Stimulated activated naive CD8-positive, alpha-beta T cell treated with anti-CD3 and anti-CD28 coated beads, Interleukin-15, amount 100 ng/mL, for 72 hours (primary cell): Measurements from ENCODE around the gene GSAP.
"Not testable (repeated sequence)": the region's sequence is repeated elsewhere in the genome, so short reads cannot be mapped to it uniquely, and the experiment has no call there.

Experiments used
- ATAC-seq: fragments of 150-1000 bp; cut with Tn5 transposase; 2 replicates; pipeline ENCODE4 v1.10.0; 2021; ENCODE audit warnings: mild to moderate bottlenecking, moderate library complexity
- DNase-seq, 2 donors: peaks; one replicate each; pipeline ENCODE4 v3.0.0; 2021 to 2022
- H3K27ac Mint-ChIP-seq, 2 donors: one replicate each; pipeline ENCODE4 v1.8.0; 2022; ENCODE audit warnings: mild to moderate bottlenecking in 2 of 2, mixed read lengths in 2 of 2, moderate library complexity in 2 of 2
- H3K27me3 Mint-ChIP-seq: one replicate; pipeline ENCODE4 v1.8.0; 2022; ENCODE audit warnings: mixed read lengths
- H3K4me1 Mint-ChIP-seq: one replicate; pipeline ENCODE4 v1.8.0; 2022; ENCODE audit warnings: mild to moderate bottlenecking, mixed read lengths
- H3K4me3 Mint-ChIP-seq, 2 donors: one replicate each; pipeline ENCODE4 v1.8.0; 2022; ENCODE audit warnings: mild to moderate bottlenecking in 2 of 2, mixed read lengths in 2 of 2, moderate library complexity in 1 of 2
- H3K9me3 Mint-ChIP-seq, 2 donors: one replicate each; pipeline ENCODE4 v1.8.0; 2022; ENCODE audit warnings: mixed read lengths in 2 of 2

Gene GSAP

DNA sequence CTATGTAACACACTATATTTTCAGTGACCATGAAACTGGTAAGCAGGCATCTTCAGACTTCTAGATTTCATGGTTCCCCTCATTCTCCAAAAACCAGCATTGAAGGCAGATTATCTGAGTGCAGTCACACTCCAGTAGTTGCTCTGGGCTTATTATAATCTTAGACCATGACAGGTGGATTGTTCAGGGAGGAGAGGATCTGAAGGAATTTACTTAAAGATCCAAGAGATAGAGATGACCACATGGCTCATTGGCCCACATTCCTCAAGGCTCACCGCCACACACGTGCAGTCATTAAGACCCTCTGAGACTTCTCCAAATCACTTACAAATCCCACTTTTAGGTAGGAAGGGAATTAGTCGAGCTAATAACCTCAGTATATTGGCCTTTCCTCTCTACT, 55.2 kb downstream of the GSAP start:
- ATAC-seq (no peak), DNase-seq (no peak)
- Mint-ChIP-seq H3K4me3 (no peak overlapping the region), H3K9me3 (no peaks in the 10 kb centered on the region), H3K4me1 (no peaks in the 10 kb centered on the region), H3K27me3 (no peaks in the 10 kb centered on the region), H3K27ac (peak overlapping the region in 1 of 2 donors; percentile 13)

DNA sequence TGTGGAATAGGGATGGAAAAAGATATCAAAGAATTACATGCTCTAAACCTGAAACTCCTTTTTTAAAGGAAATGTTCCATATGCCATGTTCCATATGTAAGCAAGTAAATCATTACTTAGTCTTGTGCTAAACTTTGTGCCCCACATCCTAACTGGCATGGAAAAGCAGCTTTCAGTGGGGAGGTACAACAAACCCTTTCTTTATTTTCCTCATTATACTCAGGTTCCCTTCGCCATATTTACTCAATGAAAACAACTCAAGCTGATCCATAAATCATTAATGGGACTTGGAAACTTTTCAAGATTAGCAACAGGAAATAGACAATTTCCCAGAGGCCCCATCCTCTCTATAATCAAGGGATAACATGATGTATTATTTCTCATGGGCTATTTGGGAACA, 56.0 kb downstream of the GSAP start:
- no peak overlapping the region for H3K27ac Mint-ChIP-seq
- no peak for ATAC-seq
- no peak for DNase-seq
- peaks cover 5% of the 10 kb centered on the region for H3K4me1 Mint-ChIP-seq
- no peaks in the 10 kb centered on the region for H3K27me3 Mint-ChIP-seq
- no peak overlapping the region for H3K4me3 Mint-ChIP-seq
- no peaks in the 10 kb centered on the region for H3K9me3 Mint-ChIP-seq

DNA sequence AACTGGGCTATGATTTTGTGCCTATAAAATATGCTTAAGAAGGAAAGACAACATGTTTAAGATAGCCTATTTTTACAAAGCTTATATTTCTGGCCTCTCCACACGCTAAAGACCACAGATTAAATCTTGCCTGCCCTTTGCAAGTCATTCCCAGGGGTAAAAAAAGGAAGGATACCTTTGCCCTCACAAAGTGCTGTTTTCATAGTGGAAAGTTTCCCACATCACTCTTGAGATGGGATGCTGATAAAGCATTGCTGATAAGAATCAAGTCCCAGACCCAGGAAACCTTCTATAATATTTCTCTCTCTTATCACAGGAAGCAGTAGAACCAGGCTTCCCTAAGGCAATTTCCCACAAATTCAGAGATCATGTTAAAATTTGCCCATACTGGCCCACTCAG, 56.5 kb downstream of the GSAP start:
- ATAC-seq (no peak), DNase-seq (no peak)
- Mint-ChIP-seq H3K4me3 (no peak overlapping the region), H3K9me3 (no peaks in the 10 kb centered on the region), H3K27ac (no peak overlapping the region), H3K27me3 (no peaks in the 10 kb centered on the region), H3K4me1 (peaks cover 10% of the 10 kb centered on the region)

DNA sequence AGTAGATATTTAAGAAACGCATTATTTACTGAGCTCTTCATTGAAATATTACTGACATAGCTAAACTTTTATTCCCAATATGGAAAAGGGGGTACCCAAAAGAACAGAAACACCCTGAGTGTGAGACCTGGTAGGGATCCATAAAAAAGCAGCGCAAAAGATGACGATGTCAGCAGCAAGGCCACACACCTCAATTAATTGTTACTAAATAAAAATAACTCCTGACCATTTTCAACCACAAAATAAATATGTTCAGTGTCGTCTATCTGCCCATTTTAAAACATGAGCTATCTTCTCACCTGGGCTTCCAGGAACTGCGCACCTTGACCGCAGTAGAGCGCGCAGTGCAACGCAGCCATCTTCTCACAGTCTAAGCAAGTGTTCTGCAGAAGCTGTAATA, 61.2 kb downstream of the GSAP start:
- Mint-ChIP-seq H3K4me3 (no peak overlapping the region), H3K4me1 (peaks cover 45% of the 10 kb centered on the region), H3K27me3 (no peaks in the 10 kb centered on the region), H3K9me3 (no peaks in the 10 kb centered on the region), H3K27ac (no peak overlapping the region)
- no peak for ATAC-seq
- DNase-seq = no peak

DNA sequence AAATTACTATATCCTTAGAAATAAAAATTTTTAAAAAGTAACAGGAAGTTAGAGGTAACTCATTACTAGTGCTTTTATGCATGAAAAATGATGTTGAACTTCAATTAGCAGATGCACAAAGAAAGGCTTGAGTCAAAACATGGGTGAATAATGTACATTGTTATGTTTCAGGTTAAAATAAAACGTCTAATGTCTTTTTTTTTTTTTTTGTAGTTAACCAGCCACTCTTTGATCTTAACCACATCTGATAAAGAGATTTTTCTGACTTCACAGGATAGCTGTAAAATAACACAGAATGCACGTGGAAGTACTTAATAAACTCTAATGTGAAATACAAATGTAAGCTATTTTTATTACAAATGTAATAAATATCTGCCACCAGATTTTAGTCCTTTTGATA, 61.7 kb downstream of the GSAP start:
- Mint-ChIP-seq H3K27ac (no peak overlapping the region), H3K4me3 (no peak overlapping the region), H3K9me3 (no peaks in the 10 kb centered on the region), H3K4me1 (peaks cover 45% of the 10 kb centered on the region), H3K27me3 (no peaks in the 10 kb centered on the region)
- DNase-seq = no peak
- no peak for ATAC-seq

DNA sequence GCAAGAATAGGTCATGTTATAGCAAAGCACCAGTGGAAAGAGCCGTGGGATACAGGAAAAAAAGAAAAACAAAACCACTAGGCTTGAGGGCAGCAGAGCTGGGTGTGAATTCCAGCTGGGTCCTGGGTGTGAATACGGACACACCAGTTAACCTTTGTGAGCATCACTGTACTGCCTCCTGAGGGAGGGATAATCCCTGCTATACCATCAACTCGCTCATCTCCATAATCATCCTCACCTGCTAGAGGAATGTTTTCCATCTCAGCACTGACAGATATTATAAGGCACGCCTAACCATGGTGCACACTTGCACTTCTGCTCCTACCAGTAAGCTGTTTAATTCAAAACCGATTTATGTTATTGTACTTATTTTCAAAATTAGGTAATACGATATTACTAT, 62.2 kb downstream of the GSAP start:
- Mint-ChIP-seq H3K27me3 (no peaks in the 10 kb centered on the region), H3K27ac (no peak overlapping the region), H3K4me3 (peak overlapping the region in 1 of 2 donors; percentile 5), H3K4me1 (peaks cover 48% of the 10 kb centered on the region), H3K9me3 (no peaks in the 10 kb centered on the region)
- DNase-seq (no peak), ATAC-seq (no peak)

DNA sequence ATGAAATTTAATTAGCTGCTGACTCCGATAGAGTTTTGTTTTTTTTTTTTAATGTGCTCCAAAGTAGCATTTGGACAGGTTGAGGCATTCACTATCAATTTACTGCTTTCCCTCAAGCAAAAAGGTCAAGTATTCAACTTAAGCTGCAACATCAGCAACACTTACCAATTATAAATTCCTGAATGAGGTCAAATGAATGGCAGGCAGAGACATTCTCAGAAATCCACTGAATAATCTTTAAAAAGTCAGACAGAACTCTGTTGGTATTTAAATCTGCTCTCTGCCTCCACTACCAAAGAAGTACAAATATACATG, 62.8 kb downstream of the GSAP start:
- H3K9me3 Mint-ChIP-seq = no peaks in the 10 kb centered on the region
- peaks cover 54% of the 10 kb centered on the region for H3K4me1 Mint-ChIP-seq
- no peaks in the 10 kb centered on the region for H3K27me3 Mint-ChIP-seq
- H3K4me3 Mint-ChIP-seq = peak overlapping the region; percentile 44 to 48
- ATAC-seq (no peak), DNase-seq (no peak)
- H3K27ac Mint-ChIP-seq = peak overlapping the region in 1 of 2 donors; percentile 26

DNA sequence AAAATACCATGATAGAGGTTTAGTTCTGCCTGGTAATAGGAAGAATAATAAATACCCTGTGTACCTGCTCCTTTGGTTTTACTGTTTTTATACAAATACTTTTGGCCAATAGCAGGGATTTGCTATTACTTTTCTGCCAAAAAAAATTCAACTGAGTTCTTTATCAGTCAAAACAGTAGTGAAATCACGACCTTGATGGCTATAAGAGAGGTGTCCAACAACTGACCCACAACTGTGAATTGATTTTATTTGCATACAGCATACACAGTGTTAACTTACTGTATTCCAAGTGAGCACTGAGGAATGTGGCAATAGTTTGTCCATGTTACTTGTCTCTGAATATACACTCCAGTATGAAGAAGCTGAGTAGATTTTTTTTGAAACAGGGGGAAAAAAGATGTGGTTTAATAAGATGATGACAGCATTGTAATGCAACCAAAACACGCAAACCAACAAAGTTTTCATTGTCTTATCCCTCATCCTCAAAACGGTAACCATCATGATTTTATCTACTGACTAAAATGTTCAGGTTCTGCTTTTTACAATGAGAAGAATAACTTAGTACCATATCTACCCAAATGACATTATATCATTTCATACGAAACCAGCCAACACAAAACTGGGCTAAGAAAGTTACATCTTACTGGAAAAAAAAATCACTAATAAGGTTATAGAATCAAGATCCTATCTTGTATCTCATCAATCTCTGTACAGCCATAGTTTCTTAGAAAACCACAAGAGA, 63.3 kb downstream of the GSAP start:
- no peak for ATAC-seq
- Mint-ChIP-seq H3K4me3 (peak overlapping the region; percentile 44 to 48), H3K27me3 (no peaks in the 10 kb centered on the region), H3K27ac (peak overlapping the region; percentile 44 to 65), H3K4me1 (peaks cover 57% of the 10 kb centered on the region), H3K9me3 (no peaks in the 10 kb centered on the region)
- DNase-seq = no peak

DNA sequence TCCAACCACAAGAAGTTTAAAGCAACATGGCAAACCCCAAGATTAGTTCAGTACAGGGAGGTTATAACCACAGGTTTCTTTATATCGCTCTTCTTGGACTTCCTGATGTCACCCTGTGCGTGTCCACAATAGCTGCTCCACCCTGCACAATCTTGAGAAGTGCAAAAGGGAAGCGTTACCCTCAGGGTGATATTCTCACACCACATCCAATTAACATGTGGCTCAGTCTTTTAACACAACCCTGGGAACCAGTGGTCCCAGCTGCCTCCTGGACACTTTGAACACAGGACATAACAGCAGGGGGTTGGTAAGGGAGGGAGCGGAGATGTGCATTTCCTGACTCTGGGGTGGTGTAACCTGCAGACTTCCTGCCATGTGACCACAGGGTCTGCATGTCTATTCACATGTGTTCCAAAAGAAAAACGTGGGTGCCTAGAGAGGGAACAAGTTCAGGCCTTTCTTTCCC, 64.6 kb downstream of the GSAP start:
- DNase-seq (peak; percentile 45 to 63), ATAC-seq (peak; percentile 98)
- H3K27me3 Mint-ChIP-seq = no peaks in the 10 kb centered on the region
- peaks cover 57% of the 10 kb centered on the region for H3K4me1 Mint-ChIP-seq
- peak overlapping the region; percentile 84 to 96 for H3K27ac Mint-ChIP-seq
- H3K9me3 Mint-ChIP-seq = no peaks in the 10 kb centered on the region
- H3K4me3 Mint-ChIP-seq = peak overlapping the region; percentile 66 to 68

DNA sequence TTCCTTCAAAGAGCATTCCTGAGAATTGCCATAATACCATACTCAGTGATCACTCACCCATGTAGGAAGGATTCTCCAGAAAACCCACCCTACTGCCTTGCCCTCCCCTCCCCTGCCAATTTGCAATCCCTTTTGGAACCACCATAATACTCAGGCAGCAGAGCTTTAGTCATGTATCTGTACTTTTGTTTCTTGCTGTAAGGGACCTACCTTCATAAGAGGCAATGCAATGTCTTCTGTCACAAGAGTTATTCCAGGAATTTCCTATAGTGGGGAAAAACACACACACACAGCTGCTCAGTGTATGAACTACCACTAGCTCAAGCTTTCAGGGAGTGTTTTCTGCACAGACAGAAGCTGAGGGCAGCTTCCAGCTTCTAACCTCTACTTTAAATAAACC, 67.0 kb downstream of the GSAP start:
- Mint-ChIP-seq H3K27me3 (no peaks in the 10 kb centered on the region), H3K27ac (no peak overlapping the region), H3K9me3 (no peaks in the 10 kb centered on the region)

DNA sequence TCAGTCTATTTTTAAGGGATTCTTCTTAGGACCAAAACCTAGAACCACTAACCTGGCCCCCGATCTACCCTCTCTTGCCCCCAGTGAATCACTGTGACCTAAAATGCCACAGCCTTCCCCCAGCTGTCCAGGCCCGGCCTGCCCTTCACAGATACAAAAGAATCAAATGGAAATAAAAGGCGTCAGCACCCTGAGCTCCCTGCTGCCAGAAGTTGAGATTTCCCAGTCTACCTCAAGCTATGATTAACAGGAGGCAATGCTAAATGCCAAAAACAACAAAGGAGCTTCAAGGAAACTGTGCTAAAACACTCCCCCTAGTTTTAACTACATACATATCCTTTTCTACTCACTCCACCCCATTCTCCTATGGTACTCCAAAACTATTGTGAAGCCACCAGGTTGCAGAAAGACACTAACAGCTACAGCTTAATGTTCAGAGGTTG, 67.8 kb downstream of the GSAP start:
- Mint-ChIP-seq H3K4me3 (no peak overlapping the region), H3K27me3 (no peaks in the 10 kb centered on the region), H3K9me3 (no peaks in the 10 kb centered on the region), H3K4me1 (peaks cover 35% of the 10 kb centered on the region), H3K27ac (no peak overlapping the region)
- ATAC-seq = no peak
- DNase-seq = no peak

More for the DNA sequence above, 67.0 kb downstream of the GSAP start:
- DNase-seq (no peak), ATAC-seq (no peak)
- Mint-ChIP-seq H3K4me1 (peaks cover 42% of the 10 kb centered on the region), H3K4me3 (no peak overlapping the region)

DNA sequence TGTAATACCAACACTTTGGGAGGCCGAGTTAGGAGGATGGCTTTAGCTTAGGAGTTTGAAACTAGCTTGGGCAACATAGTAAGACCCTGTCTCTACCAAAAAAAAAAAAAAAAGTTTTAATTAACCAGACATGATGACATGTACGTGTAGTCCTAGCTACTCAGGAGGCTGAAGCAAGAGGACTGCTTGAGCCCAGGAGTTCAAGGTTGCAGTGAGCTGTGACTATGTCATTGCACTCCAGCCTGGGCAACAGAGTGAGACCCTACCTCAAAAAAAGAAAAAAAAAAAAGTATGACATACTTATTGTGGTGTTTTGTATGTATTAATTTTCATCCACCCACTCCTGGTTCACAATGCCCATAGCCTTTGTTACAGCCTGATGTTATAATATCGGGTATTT, 69.7 kb downstream of the GSAP start:
- H3K4me1 Mint-ChIP-seq = peaks cover 15% of the 10 kb centered on the region
- ATAC-seq (no peak), DNase-seq (no peak)
- H3K9me3 Mint-ChIP-seq = no peaks in the 10 kb centered on the region
- no peaks in the 10 kb centered on the region for H3K27me3 Mint-ChIP-seq
- H3K4me3 Mint-ChIP-seq = no peak overlapping the region
- H3K27ac Mint-ChIP-seq = no peak overlapping the region

DNA sequence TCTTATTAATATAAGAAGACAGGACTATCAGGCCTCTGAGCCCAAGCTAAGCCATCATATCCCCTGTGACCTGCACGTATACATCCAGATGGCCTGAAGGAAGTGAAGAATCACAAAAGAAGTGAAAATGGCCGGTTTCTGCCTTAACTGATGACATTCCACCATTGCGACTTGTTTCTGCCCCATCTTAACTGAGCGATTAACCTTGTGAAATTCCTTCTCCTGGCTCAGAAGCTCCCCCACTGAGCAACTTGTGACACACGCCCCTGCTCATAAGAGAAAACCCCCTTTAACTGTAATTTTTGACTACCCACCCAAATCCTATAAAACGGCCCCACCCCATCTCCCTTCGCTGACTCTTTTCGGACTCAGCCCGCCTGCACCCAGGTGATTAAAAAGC, 70.7 kb downstream of the GSAP start:
- not testable (repeated sequence) for H3K9me3 Mint-ChIP-seq, ATAC-seq, H3K4me3 Mint-ChIP-seq, H3K27me3 Mint-ChIP-seq, H3K27ac Mint-ChIP-seq, DNase-seq
- peaks cover 11% of the 10 kb centered on the region for H3K4me1 Mint-ChIP-seq

DNA sequence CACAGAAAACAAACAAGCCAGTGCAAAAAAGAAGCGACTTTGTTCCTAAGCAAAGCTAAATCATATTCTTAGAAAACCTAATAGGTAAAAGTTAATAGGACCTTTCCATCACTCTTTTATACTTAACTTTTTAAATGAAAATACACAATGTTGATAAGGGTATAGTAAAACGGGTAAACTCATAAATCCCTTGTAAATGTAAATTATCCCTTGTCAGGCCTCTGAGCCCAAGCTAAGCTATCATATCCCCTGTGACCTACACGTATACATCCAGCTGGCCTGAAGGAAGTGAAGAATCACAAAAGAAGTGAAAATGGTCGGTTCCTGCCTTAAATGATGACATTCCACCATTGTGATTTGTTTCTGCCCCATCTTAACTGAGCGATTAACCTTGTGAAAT, 76.4 kb downstream of the GSAP start:
- no peaks in the 10 kb centered on the region for H3K27me3 Mint-ChIP-seq
- H3K4me3 Mint-ChIP-seq = no peak overlapping the region
- ATAC-seq (no peak), DNase-seq (no peak)
- H3K27ac Mint-ChIP-seq = no peak overlapping the region
- H3K9me3 Mint-ChIP-seq = peaks cover 0 to 6% of the 10 kb centered on the region in 2 donors
- peaks cover 10% of the 10 kb centered on the region for H3K4me1 Mint-ChIP-seq

DNA sequence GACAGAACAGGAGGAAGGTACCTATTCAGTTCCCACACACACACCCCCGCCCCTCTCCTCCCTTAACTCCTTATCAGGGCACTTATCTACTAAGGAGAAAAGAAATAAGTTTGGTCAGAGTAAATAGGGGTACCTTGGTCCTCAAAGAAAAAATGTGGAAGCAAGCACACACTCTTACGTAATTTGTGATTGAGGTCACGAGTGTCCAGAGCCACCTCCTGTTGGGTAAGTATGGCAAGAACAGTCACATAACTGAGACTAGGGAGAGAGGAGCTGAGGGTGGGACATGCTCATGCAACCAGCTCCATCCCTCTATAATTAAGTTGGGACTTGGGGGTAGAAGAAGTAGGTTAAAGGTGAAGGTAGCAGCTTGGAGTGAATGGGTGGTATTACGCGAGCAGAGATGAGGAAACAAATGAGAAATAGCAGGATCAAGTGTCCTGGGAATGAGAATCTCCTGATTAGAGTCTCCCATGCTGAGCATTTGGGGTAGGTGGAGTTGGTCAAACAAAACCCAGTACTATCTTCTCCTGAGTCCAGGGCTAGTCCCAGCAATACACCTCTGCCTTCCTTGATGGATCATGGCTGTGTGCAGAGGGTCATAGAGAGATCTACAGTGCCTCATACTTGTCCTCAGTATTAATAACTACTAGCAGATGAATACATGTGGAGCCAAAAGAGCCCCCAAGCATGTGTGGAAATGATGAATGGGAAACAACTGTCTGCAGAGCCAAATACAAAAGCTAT, 77.1 kb downstream of the GSAP start:
- Mint-ChIP-seq H3K4me3 (no peak overlapping the region), H3K27me3 (no peaks in the 10 kb centered on the region), H3K27ac (no peak overlapping the region), H3K9me3 (peaks cover 0 to 6% of the 10 kb centered on the region in 2 donors), H3K4me1 (peaks cover 10% of the 10 kb centered on the region)
- no peak for DNase-seq
- ATAC-seq = no peak

DNA sequence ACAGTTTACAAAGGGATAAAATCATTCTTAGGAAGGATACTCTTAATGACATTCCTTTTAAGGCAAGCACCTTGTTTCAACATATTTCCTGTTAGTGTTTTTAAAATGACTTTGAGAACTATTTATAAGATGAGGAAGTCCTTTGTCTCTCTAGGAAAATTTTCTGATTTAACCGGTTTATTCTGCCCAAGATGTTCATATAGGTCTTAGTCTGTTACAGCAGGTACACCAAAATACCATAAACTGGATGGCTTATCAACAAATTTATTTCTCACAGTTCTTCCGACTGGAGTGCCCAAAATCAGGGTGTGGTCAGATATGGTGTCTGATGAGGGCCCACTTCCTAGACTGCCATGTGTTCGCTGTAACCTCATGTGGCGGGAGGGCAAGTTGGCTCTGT, 77.9 kb downstream of the GSAP start:
- DNase-seq (no peak), ATAC-seq (no peak)
- Mint-ChIP-seq H3K9me3 (peaks cover 0 to 6% of the 10 kb centered on the region in 2 donors), H3K27me3 (no peaks in the 10 kb centered on the region), H3K4me3 (no peak overlapping the region), H3K4me1 (peaks cover 10% of the 10 kb centered on the region), H3K27ac (no peak overlapping the region)
